Liver (tissue), 9 donors: ENCODE measurements around the gene SLC46A1. TPM values are rescaled to one million over a fixed set of nuclear protein-coding genes. Genes with fewer than 3 reads are reported as not detected.

Source experiments
- DNase-seq: peaks from one replicate; pipeline ENCODE4 v3.0.0-alpha.2; 2017; ENCODE audit warnings: low spot score
- H3K27ac ChIP-seq, 2 donors: one replicate each; pipeline ENCODE4 v1.7.0; 2013; ENCODE audit warnings: inconsistent platforms in 2 of 2, low read length in 2 of 2, control low read depth in 1 of 2, low read depth in 1 of 2, mild to moderate bottlenecking in 1 of 2
- H3K27me3 ChIP-seq, 4 donors: one replicate each; pipeline versions ENCODE4 v1.6.1 to v1.7.0; 2013; ENCODE audit warnings: low read length in 3 of 4, inconsistent platforms in 1 of 4, mild to moderate bottlenecking in 1 of 4, moderate library complexity in 1 of 4; ENCODE audit not compliant: control insufficient read depth in 4 of 4, insufficient read depth in 4 of 4
- H3K36me3 ChIP-seq, 4 donors: one replicate each; pipeline versions ENCODE4 v1.6.1 to v1.7.0; 2013; ENCODE audit warnings: low read length in 3 of 4, mild to moderate bottlenecking in 3 of 4, low read depth in 1 of 4, moderate library complexity in 1 of 4; ENCODE audit not compliant: control insufficient read depth in 4 of 4, insufficient read depth in 3 of 4
- H3K4me1 ChIP-seq, 4 donors: one replicate each; pipeline versions ENCODE4 v1.6.1 to v1.7.0; 2013; ENCODE audit warnings: low read length in 3 of 4, mild to moderate bottlenecking in 3 of 4, moderate library complexity in 1 of 4; ENCODE audit not compliant: control insufficient read depth in 4 of 4, insufficient read depth in 4 of 4
- H3K4me3 ChIP-seq, 3 donors: one replicate each; pipeline versions ENCODE4 v1.6.1 to v1.7.0; 2013; ENCODE audit warnings: low read length in 3 of 3, control low read depth in 1 of 3, low read depth in 1 of 3, mild to moderate bottlenecking in 1 of 3
- H3K9ac ChIP-seq, 2 donors: one replicate each; pipeline ENCODE4 v1.7.0; 2013; ENCODE audit warnings: low read length in 2 of 2, mild to moderate bottlenecking in 2 of 2, moderate library complexity in 2 of 2, control low read depth in 1 of 2, low read depth in 1 of 2
- H3K9me3 ChIP-seq, 4 donors: one replicate each; pipeline versions ENCODE4 v1.6.1 to v1.7.0; 2013; ENCODE audit warnings: low read length in 3 of 4; ENCODE audit not compliant: control insufficient read depth in 4 of 4
- EGR1 ChIP-seq, 2 donors: IDR thresholded peaks; 2 replicates each; pipeline ENCODE4 v1.6.1; 2016 to 2018; ENCODE audit warnings: antibody characterized with exemption in 2 of 2, low read depth in 2 of 2
- FOXA1 ChIP-seq: IDR thresholded peaks from 2 replicates; pipeline ENCODE4 v1.6.1; 2016; ENCODE audit warnings: antibody characterized with exemption
- GABPA ChIP-seq, 2 donors: IDR thresholded peaks in 1 of 2; conservative IDR thresholded peaks in 1 of 2; 2 replicates each; pipeline ENCODE4 v1.6.1; 2016; ENCODE audit warnings: antibody characterized with exemption in 2 of 2, mild to moderate bottlenecking in 1 of 2, moderate library complexity in 1 of 2
- HNF4A ChIP-seq, 2 donors: conservative IDR thresholded peaks; 2 replicates each; pipeline ENCODE4 v1.6.1; 2016; ENCODE audit warnings: antibody characterized with exemption in 2 of 2, mild to moderate bottlenecking in 2 of 2
- HNF4G ChIP-seq: IDR thresholded peaks from 2 replicates; pipeline ENCODE4 v1.6.1; 2016; ENCODE audit warnings: antibody characterized with exemption
- JUND ChIP-seq, 2 donors: IDR thresholded peaks; 2 replicates each; pipeline ENCODE4 v1.6.1; 2016; ENCODE audit warnings: antibody characterized with exemption in 2 of 2
- RXRA ChIP-seq, 2 donors: IDR thresholded peaks; 2 replicates each; pipeline ENCODE4 v1.6.1; 2017 to 2018; ENCODE audit warnings: antibody characterized with exemption in 2 of 2, mild to moderate bottlenecking in 1 of 2
- SP1 ChIP-seq: IDR thresholded peaks from 2 replicates; pipeline ENCODE4 v1.6.1; 2018; ENCODE audit warnings: antibody characterized with exemption, mild to moderate bottlenecking
- TAF1 ChIP-seq: conservative IDR thresholded peaks from 2 replicates; pipeline ENCODE4 v1.6.1; 2016; ENCODE audit warnings: antibody characterized with exemption, mild to moderate bottlenecking
- WGBS: extraction: QIAGEN DNeasy Blood & Tissue Kit; methylation state at CpG from one replicate; pipeline ENCODE4 v1.1.7; 2013; 5-methylcytosine and 5-hydroxymethylcytosine counted together
- polyA plus RNA-seq, 2 donors: library from polyadenylated mRNA; stranded (reverse) in 1 of 2; unstranded in 1 of 2; fragments of 200-250 nt in 1 of 2; fragments of >200 nt in 1 of 2; fragmentation: Nextera tagmentation in 1 of 2; extraction: Ambion mirVana in 1 of 2; gene quantifications; one replicate each; pipeline versions ENCODE4 v1.2.1 to v1.2.3, GENCODE V29; 2013 to 2015
- total RNA-seq, 2 donors: library from RNA; depleted of rRNA; stranded (reverse); fragments of >200 nt; gene quantifications; one replicate each; pipeline ENCODE4 v1.2.3, GENCODE V29; 2014
- TF ChIP-seq, protein P1 (sequence below): IDR thresholded peaks from 2 replicates; pipeline ENCODE4 v1.6.1; 2016; ENCODE audit warnings: antibody characterized with exemption
- TF ChIP-seq, protein P2 (sequence below): IDR thresholded peaks from 2 replicates; pipeline ENCODE4 v1.6.1; 2016; ENCODE audit warnings: antibody characterized with exemption
- TF ChIP-seq, protein P3 (sequence below): fragments of 150-350 bp; IDR thresholded peaks from 2 replicates; pipeline ENCODE4 v1.5.1; 2017; ENCODE audit warnings: improper control_type of control experiment, low read depth, low read length; ENCODE audit not compliant: missing input control
- donor health status: healthy.
- donor health status: healthy.
- donor health status: healthy.
- donor health status: healthy.
- donor health status: healthy.

Gene SLC46A1
- total and polyA plus RNA-seq, 4 donors = 13.6 to 47.9 (median 19.1) TPM

DNA sequence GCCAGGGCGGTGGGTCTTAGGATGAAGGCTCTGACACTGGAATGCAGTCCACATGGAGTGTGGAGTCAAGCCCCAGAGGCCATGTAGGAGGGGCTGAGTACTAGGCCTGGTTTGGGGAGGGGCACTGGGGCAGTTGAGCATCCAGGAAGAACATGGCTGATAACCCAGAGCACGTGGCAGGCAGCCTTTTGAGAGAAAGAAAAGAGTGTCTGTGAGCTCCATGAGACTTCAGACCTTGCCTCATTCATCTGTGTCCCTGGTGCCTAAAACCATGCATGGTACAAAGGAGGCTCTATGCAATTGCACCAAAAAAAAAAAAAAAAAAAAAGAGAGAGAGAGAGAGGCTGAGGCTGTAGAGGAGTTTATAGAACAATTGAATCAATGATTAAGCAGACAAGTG lies 14.6 kb downstream of the SLC46A1 start:
- H3K4me1 ChIP-seq = no peaks in the 10 kb centered on the region
- WGBS = 50% methylated on average over 2 of the region's 2 CpGs
- peaks cover 2 to 19% (median 8%) of the 10 kb centered on the region in 4 donors for H3K36me3 ChIP-seq

DNA sequence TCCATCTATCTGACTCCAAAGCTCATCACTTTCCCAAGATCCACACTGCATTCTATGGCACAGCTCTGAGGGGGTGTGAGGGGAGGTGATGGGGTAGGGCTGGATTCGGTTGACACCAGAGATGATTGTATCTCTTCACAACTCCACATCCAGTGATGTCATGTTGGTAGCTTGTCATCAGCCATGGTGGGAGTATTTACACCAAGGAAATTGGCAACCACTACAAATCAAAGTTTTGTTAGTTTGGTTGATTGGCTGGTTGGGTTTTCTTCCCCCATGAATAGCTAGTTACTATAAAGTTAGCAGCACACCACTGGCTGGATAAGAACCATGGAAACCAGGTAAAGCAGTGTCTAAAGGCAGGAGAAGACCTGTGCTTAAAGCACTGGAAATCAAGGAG lies 15.0 kb downstream of the SLC46A1 start:
- peaks cover 2 to 19% (median 7%) of the 10 kb centered on the region in 4 donors for H3K36me3 ChIP-seq
- DNase-seq = no peak
- H3K4me3 ChIP-seq = no peak overlapping the region
- no peaks in the 10 kb centered on the region for H3K4me1 ChIP-seq
- H3K9me3 ChIP-seq = no peaks in the 10 kb centered on the region
- H3K27me3 ChIP-seq = no peaks in the 10 kb centered on the region
- WGBS = 99% methylated on average over 1 of the region's 1 CpG
- no peak overlapping the region for H3K9ac ChIP-seq
- TF ChIP-seq EGR1 (IDR thresholded peaks at IDR 0.05; ENCODE audit: low read depth in 2 of 2) (no peak), FOXA1 (no peak), JUND (IDR thresholded peaks at IDR 0.05) (no peak), RXRA (IDR thresholded peaks at IDR 0.05) (no peak)
- TF ChIP-seq, protein P1, sequence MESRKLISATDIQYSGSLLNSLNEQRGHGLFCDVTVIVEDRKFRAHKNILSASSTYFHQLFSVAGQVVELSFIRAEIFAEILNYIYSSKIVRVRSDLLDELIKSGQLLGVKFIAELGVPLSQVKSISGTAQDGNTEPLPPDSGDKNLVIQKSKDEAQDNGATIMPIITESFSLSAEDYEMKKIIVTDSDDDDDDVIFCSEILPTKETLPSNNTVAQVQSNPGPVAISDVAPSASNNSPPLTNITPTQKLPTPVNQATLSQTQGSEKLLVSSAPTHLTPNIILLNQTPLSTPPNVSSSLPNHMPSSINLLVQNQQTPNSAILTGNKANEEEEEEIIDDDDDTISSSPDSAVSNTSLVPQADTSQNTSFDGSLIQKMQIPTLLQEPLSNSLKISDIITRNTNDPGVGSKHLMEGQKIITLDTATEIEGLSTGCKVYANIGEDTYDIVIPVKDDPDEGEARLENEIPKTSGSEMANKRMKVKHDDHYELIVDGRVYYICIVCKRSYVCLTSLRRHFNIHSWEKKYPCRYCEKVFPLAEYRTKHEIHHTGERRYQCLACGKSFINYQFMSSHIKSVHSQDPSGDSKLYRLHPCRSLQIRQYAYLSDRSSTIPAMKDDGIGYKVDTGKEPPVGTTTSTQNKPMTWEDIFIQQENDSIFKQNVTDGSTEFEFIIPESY = no peak
- no peak overlapping the region for H3K27ac ChIP-seq

More for the DNA sequence above, 14.6 kb downstream of the SLC46A1 start:
- H3K9me3 ChIP-seq = no peaks in the 10 kb centered on the region
- no peak overlapping the region for H3K4me3 ChIP-seq
- no peak overlapping the region for H3K9ac ChIP-seq
- H3K27me3 ChIP-seq = no peaks in the 10 kb centered on the region
- no peak overlapping the region for H3K27ac ChIP-seq
- TF ChIP-seq TAF1 (no peak), HNF4G (no peak), SP1 (no peak), RXRA (IDR thresholded peaks at IDR 0.05) (no peak)
- TF ChIP-seq, protein P2, sequence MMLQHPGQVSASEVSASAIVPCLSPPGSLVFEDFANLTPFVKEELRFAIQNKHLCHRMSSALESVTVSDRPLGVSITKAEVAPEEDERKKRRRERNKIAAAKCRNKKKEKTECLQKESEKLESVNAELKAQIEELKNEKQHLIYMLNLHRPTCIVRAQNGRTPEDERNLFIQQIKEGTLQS = no peak
- TF ChIP-seq, protein P3, sequence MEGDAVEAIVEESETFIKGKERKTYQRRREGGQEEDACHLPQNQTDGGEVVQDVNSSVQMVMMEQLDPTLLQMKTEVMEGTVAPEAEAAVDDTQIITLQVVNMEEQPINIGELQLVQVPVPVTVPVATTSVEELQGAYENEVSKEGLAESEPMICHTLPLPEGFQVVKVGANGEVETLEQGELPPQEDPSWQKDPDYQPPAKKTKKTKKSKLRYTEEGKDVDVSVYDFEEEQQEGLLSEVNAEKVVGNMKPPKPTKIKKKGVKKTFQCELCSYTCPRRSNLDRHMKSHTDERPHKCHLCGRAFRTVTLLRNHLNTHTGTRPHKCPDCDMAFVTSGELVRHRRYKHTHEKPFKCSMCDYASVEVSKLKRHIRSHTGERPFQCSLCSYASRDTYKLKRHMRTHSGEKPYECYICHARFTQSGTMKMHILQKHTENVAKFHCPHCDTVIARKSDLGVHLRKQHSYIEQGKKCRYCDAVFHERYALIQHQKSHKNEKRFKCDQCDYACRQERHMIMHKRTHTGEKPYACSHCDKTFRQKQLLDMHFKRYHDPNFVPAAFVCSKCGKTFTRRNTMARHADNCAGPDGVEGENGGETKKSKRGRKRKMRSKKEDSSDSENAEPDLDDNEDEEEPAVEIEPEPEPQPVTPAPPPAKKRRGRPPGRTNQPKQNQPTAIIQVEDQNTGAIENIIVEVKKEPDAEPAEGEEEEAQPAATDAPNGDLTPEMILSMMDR = no peak
- TF ChIP-seq, protein P1 = no peak
- DNase-seq = no peak

DNA sequence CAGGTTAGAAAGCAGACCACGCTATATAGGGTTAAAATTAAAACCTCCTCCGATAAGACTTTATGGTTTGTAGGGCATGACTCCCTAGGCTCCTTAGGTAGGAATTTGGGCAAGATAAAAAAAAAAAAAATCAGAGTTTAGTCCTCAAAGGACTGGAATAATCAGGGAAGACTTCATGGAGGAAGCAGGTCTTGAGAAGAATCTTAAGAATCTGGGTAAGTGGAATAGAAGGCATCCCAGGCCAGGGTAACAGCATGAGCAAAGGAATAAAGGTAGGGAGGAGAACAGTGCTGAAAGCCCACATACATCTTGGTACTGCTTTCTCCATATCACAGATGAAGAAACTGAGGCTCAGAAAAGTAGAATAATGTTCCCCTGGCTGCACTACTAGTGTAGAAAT lies 15.4 kb downstream of the SLC46A1 start:
- H3K27ac ChIP-seq = no peak overlapping the region
- H3K9me3 ChIP-seq = no peaks in the 10 kb centered on the region
- H3K36me3 ChIP-seq = peaks cover 2 to 19% (median 5%) of the 10 kb centered on the region in 4 donors
- H3K4me1 ChIP-seq = no peaks in the 10 kb centered on the region
- no peaks in the 10 kb centered on the region for H3K27me3 ChIP-seq
- WGBS = 98% methylated on average over 2 of the region's 2 CpGs
- no peak for DNase-seq
- H3K9ac ChIP-seq = no peak overlapping the region
- H3K4me3 ChIP-seq = no peak overlapping the region
- TF ChIP-seq, protein P3 = no peak
- TF ChIP-seq TAF1 = no peak
- TF ChIP-seq EGR1 (IDR thresholded peaks at IDR 0.05; ENCODE audit: low read depth in 2 of 2) = no peak
- TF ChIP-seq JUND (IDR thresholded peaks at IDR 0.05) = no peak
- no peak for TF ChIP-seq HNF4A (conservative IDR thresholded peaks at IDR 0.05)
- no peak for TF ChIP-seq GABPA (IDR thresholded peaks at IDR 0.05 in 1 of 2, conservative IDR thresholded peaks at IDR 0.05 in 1 of 2)
- TF ChIP-seq, protein P1 = no peak
- TF ChIP-seq, protein P2 = no peak
- no peak for TF ChIP-seq HNF4G
